Lower leg skin (tissue), 3 donors: Measurements from ENCODE around the gene RNF169.

ENCODE experiments used
- POLR2A ChIP-seq, 2 donors: fragments of 450-650 bp; IDR thresholded peaks; one replicate each; pipeline ENCODE4 v1.6.1; 2016 to 2017; ENCODE audit warnings: antibody characterized with exemption in 2 of 2, mild to moderate bottlenecking in 1 of 2, moderate library complexity in 1 of 2
- TF ChIP-seq, protein P1 (sequence below), 3 donors: fragments of 450-650 bp; IDR thresholded peaks; one replicate each; pipeline ENCODE4 v1.5.1; 2016; ENCODE audit warnings: antibody characterized with exemption in 3 of 3, mild to moderate bottlenecking in 3 of 3, moderate library complexity in 2 of 3

DNA sequence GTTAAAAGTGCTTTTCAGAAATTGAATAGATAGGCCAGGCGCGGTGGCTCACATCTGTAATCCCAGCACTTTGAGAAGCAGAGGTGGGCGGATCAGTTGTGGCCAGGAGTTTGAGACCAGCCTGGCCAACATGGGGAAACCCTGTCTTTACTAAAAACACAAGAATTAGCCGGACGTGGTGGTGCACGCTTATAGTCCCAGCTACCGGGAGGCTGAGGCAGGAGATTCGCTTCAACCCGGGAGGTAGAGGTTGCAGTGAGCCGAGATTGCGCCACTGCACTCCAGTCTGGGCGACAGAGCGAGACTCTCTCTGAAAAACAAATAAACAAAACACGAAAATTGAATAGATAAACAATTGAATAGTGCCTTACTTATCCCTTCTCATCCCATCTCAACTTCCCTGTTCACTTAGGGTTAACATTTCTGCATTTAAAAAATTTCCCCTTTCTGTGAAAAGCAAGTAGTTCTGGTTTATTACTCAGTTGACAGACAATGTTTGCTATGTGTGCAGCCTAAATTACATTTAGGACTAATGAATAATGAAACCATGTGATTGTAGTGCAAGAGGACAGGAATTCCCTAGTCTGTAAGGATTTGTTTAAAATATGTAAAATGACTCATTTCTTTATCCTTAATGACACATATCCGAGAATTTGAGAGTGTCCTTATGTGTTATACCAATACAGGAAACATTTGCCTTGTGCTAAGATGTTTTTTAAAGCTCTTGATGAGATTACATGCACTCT lies 6.0 kb downstream of the RNF169 start:
- TF ChIP-seq, protein P1, sequence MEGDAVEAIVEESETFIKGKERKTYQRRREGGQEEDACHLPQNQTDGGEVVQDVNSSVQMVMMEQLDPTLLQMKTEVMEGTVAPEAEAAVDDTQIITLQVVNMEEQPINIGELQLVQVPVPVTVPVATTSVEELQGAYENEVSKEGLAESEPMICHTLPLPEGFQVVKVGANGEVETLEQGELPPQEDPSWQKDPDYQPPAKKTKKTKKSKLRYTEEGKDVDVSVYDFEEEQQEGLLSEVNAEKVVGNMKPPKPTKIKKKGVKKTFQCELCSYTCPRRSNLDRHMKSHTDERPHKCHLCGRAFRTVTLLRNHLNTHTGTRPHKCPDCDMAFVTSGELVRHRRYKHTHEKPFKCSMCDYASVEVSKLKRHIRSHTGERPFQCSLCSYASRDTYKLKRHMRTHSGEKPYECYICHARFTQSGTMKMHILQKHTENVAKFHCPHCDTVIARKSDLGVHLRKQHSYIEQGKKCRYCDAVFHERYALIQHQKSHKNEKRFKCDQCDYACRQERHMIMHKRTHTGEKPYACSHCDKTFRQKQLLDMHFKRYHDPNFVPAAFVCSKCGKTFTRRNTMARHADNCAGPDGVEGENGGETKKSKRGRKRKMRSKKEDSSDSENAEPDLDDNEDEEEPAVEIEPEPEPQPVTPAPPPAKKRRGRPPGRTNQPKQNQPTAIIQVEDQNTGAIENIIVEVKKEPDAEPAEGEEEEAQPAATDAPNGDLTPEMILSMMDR (IDR thresholded peaks at IDR 0.05) = no peak
- no peak for TF ChIP-seq POLR2A (IDR thresholded peaks at IDR 0.05)
